Ramos (cell line): Measurements from ENCODE around the gene MR1.

Source experiments
- in situ Hi-C: fragments of 300-500 bp; cut with MboI; formaldehyde crosslinking; loops from one replicate; pipeline ENCODE4 v1.14.3; 2022; ENCODE audit warnings: low sequenced_read_pairs; ENCODE audit not compliant: unreplicated experiment

MR1 gene

DNA sequence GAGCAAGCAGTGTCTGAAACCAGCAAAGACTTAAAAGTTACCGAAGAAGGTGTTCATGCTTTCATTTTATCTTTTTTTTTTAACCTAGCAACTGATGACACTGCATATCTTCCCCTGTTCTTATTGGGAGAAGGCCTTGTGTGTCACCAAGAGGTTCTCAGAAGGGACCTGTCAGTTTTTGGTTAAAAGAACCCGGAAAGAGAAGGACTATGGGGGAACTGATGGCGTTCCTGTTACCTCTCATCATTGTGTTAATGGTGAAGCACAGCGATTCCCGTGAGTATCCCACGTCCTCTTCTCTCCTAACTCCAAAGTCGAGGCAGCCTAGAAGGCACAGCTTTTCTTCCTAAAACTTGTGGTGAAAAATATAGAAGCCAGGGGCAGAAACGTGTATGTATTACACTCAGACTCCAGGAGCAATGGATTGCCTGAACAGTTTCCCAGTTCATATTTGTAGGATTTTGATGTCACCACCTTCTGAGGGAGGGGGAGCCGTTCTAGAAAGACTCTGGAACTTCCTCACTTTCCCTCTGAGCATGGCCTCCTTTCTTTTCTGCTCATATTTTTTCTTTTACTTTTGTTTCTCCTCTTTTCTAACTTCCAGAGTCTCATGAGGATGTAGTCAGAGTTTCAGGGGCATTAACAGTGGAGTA lies at the start of gene MR1:
TSS of gene MR1 (plus strand) at position 185 of the 653 bp plus-strand sequence. CDS start at position 210, 25 bp downstream.
- in situ Hi-C loops = no loop called here

DNA sequence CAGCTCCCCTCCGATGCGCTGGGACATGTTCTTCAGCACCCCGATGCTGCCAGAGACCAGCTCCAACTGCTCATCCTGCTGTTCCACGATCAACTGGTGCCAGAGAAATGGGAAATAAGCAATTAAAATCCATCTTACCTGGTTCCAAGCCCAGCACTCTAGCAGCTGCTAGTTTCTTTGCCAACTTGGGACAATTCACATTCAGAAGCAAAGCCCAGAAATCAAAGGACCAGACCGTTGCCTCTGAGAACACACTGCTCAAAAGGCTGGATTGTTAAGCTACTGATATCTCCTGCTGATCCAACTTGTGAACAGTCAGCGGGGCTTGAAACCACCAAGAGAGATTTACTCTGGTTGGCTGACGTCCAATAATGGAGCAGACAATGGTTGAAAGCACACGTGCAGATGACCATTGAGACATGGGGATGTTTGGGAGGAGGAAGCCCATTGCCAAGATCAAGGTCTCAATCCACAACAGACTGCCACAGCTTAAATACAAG lies 45.5 kb upstream of the MR1 start:
- in situ Hi-C loops = no loop called here

GRCh38 chr1:180994262-180994661 lies 39.5 kb upstream of the MR1 start:
- in situ Hi-C loops = no loop called here

- in situ Hi-C loops = no loop called here
These were observed 35.8 kb upstream of the MR1 start for GRCh38 chr1:180997843-180998504.

- in situ Hi-C loops = no loop called here
These were observed 32.5 kb upstream of the MR1 start for GRCh38 chr1:181001091-181001780.

DNA sequence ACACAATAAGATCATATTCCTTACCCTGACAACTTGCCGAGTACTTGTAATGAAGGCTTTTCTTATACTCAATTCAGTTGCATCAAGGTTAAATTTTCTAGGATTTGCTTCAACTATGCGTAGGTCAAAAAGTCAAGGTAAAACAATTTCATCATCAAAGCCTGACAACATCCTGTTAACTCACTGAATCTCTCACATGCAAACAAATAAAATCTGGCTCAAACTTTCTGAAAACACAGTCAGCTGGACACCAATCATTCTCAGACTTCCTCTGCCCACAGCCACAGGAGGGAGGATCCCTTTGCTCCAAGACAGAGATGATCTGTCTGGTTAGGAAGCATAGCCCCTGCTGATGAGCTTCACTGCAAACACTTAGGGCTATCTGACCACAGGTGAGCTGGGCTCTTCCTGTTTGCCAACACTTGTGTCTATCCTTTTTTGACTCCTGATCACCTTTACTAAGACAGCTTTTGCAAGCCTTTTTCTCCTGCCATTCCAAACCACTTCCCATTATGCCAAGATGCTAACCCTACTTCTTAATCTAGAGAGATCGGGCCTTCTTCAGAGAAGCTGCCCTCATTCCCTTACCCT lies 31.1 kb upstream of the MR1 start:
- in situ Hi-C loops = no loop called here

DNA sequence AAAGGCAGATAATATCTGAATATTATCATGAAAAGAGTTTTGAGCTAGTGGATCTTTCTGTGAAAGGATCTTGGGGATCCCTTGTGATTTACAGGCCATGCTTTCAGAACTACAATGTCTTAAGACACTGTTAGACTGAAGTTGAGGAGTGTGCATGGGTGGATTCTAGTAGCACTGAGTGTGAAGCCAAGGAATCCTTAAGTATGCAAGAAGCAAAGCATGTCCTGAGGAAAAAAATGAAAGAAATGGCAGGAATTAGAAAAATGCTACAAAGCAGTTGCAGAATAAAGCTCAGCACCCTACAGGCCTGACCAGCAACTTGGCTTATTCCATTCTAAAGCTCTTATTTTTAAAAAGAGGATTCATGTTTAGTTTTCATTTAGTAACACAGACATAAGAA lies 23.0 kb upstream of the MR1 start:
- in situ Hi-C loops = no loop called here

- in situ Hi-C loops = no loop called here
These were observed 22.2 kb upstream of the MR1 start for GRCh38 chr1:181011301-181012202.

GRCh38 chr1:181012203-181012745 lies 21.5 kb upstream of the MR1 start:
- in situ Hi-C loops = no loop called here

DNA sequence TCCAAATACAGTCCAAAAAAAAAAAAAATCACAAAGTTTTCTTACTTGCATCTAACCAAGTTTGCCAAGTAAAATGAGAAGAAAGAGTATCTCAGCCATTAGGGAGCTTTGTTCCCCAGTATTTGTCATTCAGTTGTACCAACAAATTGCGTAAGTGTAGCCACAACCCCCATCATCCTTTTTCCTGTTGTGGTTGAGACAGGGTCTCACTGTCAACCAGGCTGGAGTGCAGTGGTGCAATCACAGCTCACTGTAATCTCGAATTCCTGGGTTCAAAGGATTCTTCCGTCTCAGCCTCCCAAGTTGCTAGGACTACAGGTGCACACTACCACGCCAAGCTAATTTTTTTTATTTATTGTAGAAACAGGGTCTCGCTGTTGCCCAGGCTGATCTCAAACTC lies 20.6 kb upstream of the MR1 start:
- in situ Hi-C loops = no loop called here

- in situ Hi-C loops = no loop called here
These were observed 19.1 kb upstream of the MR1 start for GRCh38 chr1:181014477-181015250.

DNA sequence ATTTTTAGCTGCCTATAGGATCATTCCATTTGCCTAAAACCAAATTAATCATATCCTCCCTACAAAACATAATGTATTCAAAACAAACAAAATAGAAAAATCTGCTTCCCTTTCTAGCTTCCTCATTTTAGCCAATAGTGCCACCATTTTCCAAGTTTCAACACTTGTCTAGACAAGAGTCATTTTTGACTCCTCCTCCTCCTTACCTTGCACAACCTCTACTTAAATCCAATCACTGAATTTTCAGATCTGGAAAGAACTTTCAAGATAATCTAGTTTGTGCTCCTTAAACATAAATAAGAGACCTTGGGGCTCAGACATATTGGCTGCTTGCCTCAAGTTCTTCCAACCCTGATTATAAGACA lies 18.6 kb upstream of the MR1 start:
- in situ Hi-C loops = no loop called here

DNA sequence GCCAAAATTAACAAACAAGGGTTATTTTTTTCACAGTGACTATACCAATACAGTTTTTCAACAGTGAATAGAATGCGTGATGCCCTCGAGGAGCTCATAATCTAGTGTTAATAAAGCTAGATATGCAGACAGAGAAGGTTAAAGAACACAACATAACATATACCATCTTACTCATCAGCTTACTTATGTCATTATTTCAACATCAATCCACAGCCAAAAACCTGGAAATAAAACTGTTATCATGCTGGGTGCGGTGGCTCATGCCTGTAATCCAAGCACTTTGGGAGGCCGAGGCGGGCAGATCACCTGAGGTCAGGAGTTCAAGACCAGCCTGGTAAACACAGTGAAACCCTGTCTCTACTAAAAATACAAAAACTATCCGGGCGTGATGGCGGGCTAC lies 17.2 kb upstream of the MR1 start:
- in situ Hi-C loops = no loop called here

DNA sequence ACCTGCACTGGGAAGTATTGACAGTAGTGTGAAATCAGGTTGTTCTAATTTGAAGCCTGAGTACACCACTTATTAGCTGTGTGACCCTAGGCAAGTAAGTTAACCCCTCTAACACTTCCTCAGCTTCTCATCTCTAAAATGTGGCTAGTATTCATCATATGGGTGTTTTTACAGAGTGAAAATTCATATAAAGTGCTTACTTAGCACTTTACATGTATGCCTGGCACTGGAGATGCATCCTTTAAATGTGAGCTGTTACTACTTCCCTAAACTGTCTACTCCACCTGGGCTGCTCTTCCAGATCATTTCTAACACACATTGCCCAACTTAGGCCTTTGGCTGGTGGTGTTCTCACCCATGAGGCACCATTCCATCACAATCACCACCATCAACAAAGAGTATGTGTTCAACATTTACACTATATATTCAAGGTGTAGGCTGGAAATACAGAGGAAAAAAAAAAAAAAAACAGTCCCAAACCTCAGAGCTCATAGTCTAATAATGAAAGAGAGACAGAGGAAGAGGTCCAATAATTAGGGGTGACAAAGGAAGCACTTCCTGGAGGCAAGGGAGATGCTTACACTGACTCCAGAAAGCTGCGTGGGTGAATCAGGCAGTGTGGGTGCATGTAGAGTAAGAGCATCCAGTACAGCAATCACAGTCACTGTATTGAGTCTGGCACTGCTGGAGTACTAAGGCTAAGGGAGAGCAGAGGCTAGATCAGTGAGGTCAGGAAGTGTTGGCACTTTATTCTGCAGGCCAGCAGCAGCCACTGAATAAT lies 14.7 kb upstream of the MR1 start:
- in situ Hi-C loops = no loop called here

- in situ Hi-C loops = no loop called here
These were observed 12.6 kb upstream of the MR1 start for GRCh38 chr1:181021159-181021558.

GRCh38 chr1:181021811-181022434 lies 11.9 kb upstream of the MR1 start:
- in situ Hi-C loops = no loop called here

DNA sequence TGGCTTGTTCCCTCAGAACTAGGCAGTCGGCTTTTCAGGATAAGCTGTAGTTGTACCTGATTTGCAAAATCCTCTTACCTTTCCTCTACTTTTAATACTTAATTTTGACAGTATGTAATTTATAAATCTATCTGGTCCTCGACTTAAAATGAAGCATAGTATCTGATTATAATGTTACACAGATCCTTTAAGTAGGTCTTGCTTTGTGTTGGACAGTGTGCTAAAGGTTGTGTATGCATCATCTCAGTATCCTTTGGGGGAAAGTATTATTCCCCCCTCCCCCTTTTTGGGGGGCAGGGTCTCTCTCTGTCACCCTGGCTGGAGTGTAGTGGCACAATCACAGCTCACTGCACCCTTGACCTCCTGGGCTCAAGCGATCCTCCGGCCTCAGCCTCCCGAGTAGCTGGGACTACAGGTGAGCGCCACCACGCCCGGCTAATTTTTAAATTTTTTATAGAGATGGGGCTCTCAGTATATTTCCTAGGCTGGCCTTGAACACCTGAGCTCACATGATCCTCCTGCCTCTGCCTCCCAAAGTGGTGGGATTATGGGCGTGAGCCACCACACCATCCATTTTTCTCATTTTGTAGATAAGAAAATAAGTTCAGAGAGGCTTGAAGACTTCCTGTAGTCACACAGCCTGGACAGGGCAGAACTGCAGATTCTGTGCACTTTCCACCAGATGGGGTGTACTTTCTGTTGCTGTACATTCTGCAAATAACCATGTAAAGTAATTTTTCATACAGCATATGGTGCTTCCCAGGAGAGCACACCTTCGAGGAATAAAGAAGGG lies 10.3 kb upstream of the MR1 start:
- in situ Hi-C loops = no loop called here
